ACC112 (cell line): ENCODE measurements around the gene AJM1.

Experiments used
- H2AFZ ChIP-seq: fragments of 200-600 bp; sonication (generic); one replicate; pipeline ENCODE4 v1.6.0; 2017; ENCODE audit warnings: antibody characterized with exemption, low read length; ENCODE audit not compliant: unreplicated experiment
- H3K27ac ChIP-seq: fragments of 200-600 bp; sonication (generic); 2 replicates; pipeline ENCODE4 v1.5.1; 2014; ENCODE audit warnings: low read depth, mild to moderate bottlenecking, antibody characterized with exemption, low read length, moderate library complexity
- H3K27me3 ChIP-seq: fragments of 200-600 bp; sonication (generic); 2 replicates; pipeline ENCODE4 v1.6.1; 2014; ENCODE audit warnings: mild to moderate bottlenecking, antibody characterized with exemption, low read length, moderate library complexity, mixed read lengths; ENCODE audit not compliant: insufficient read depth
- H3K36me3 ChIP-seq: fragments of 200-600 bp; sonication (generic); 2 replicates; pipeline ENCODE4 v1.6.1; 2016; ENCODE audit warnings: mild to moderate bottlenecking, antibody characterized with exemption, low read length, moderate library complexity, mixed read lengths; ENCODE audit not compliant: insufficient read depth
- H3K4me1 ChIP-seq: fragments of 200-600 bp; sonication (generic); one replicate; pipeline ENCODE4 v1.6.1; 2016; ENCODE audit warnings: low read length, mixed read lengths; ENCODE audit not compliant: insufficient read depth, unreplicated experiment, control insufficient read depth
- H3K4me3 ChIP-seq: fragments of 200-600 bp; sonication (generic); 2 replicates; pipeline ENCODE4 v1.5.1; 2014; ENCODE audit warnings: mild to moderate bottlenecking, low read depth, low read length
- H3K79me2 ChIP-seq: fragments of 200-600 bp; sonication (generic); one replicate; pipeline ENCODE4 v1.6.0; 2016; ENCODE audit warnings: low read length; ENCODE audit not compliant: control insufficient read depth, unreplicated experiment, insufficient read depth

The AJM1 gene

DNA sequence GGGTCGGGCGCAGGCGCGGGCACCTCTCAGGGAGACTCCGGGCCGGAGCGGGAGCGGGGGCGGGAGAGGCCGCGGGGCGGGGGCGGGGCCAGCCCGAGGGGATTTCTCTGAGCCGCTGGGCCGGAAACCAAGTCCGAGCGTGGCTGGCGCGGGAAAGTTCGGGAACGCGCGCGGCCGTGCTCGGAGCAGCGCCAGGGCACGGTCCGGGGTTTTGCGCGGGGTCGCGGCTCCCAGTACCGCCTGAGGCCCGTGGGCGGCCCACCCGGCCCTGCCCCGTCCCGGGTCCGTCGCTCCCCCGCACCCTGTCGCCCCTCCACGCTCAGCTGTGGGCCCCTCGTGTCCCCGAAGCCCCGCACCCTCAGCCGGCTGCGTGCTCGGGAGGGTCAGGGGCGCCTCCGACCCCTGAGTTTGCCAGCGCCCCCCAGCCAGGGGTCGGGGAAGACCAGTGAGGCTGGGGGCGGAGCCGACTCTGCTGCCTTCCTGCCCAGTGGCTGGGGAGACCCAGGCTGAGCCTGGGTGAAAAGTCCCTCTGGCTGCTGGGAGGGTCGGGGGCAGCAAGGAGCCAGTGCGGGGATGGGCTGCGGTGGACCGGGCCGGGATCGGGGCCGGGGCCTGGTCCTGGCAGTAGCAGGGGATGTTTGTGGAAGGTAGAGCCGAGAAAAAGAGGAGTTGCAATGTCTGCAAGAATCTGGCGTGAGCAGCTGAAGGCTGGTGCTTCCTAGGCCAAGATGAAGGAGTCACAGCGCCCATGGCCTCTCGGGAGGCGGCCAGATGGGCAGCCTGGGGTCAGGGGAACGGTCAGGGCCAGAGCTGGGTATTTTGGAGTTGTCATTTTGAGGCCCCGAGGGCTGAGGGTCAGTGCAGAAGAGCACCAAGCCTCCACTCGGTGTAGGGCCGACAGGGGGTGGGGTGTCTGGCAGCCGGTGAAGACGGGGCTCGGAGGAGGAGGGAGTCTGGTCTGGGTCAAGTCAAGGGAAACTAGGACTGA is 44.6 kb downstream of the AJM1 start:
- H2AFZ ChIP-seq, result peak overlapping the region; percentile 50
- H3K27me3 ChIP-seq, result no peaks in the 10 kb centered on the region
- H3K27ac ChIP-seq, result peak overlapping the region; percentile 73
- peak overlapping the region; percentile 82 for H3K4me3 ChIP-seq
- H3K79me2 ChIP-seq, result peaks cover 49% of the 10 kb centered on the region
- peaks cover 19% of the 10 kb centered on the region for H3K4me1 ChIP-seq
- no peaks in the 10 kb centered on the region for H3K36me3 ChIP-seq

DNA sequence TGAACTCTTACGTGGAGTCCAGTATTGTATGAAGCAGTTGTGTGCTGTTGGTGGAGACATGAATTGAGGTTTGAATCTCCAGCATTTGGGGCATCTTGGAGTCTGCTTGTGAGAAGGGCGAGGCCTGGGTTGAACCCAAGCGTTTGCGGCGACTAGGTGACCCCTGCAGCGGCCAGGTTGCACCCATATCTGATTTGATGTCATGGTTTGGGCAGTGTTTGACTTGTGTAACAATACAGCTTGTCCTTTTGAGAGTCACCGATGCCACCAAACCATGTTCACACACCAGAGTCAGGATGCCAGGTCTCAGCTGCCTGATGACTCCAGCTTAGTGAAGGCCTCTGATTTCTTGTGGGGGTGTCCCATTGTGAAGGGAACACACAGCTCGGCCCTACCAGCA is 46.2 kb downstream of the AJM1 start:
- Histone ChIP-seq H3K4me3 (peak overlapping the region; percentile 21; the same call in 1 of the 2 replicates), H3K79me2 (peaks cover 60% of the 10 kb centered on the region), H3K36me3 (no peaks in the 10 kb centered on the region), H3K4me1 (peaks cover 6% of the 10 kb centered on the region), H3K27ac (no peak overlapping the region), H3K27me3 (no peaks in the 10 kb centered on the region), H2AFZ (no peak overlapping the region)

DNA sequence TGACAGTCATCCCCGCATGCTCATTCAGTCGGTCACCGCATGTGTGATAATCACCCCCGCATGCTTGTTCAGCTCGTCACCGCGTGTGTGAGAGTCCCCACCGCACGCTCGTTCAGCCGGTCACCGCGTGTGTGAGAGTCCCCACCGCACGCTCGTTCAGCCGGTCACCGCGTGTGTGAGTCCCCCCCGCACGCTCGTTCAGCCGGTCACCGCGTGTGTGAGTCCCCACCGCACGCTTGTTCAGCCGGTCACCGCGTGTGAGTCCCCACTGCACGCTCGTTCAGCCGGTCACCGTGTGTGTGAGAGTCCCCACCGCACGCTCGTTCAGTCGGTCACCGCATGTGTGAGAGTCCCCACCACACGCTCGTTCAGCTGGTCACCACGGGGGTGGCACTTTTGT is 47.6 kb downstream of the AJM1 start:
- Histone ChIP-seq H3K27ac (no peak overlapping the region), H3K36me3 (no peaks in the 10 kb centered on the region), H3K27me3 (no peaks in the 10 kb centered on the region), H2AFZ (no peak overlapping the region), H3K4me1 (peaks cover 5% of the 10 kb centered on the region), H3K4me3 (no peak overlapping the region), H3K79me2 (peaks cover 70% of the 10 kb centered on the region)

DNA sequence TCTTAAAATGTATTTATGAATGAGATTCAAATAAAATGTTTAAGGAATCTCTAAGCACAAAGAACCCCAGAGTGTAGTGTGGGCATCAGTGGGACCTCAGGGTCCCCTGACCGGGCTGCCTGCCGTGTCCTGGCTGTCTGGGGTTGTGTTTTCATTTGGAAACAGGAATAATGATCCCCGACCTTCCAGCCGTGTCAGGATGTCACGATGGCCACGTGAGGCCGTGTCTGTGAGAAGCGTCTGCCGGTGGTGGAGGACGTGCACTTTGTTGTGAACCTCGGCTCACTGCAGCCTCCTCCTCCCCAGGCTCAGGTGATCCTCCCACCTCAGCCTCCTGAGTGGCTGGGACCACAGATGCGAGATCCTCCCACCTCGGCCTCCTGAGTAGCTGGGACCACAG is 48.4 kb downstream of the AJM1 start:
- no peak overlapping the region for H3K27ac ChIP-seq

More for the DNA sequence above, 48.4 kb downstream of the AJM1 start:
- no peaks in the 10 kb centered on the region for H3K4me1 ChIP-seq
- H3K79me2 ChIP-seq, result peaks cover 77% of the 10 kb centered on the region
- H2AFZ ChIP-seq, result no peak overlapping the region
- no peak overlapping the region for H3K4me3 ChIP-seq
- no peaks in the 10 kb centered on the region for H3K27me3 ChIP-seq
- H3K36me3 ChIP-seq, result no peaks in the 10 kb centered on the region
